Neural progenitor cell (in vitro differentiated cells): ENCODE measurements around the gene LGI1.

Source experiments
- CTCF ChIP-seq: fragments of 200-600 bp; sonication (generic); IDR thresholded peaks from 2 replicates; pipeline ENCODE4 v1.5.1; 2017; ENCODE audit warnings: antibody characterized with exemption, mild to moderate bottlenecking
- EZH2 ChIP-seq: fragments of 200-600 bp; sonication (generic); IDR thresholded peaks from 2 replicates; pipeline ENCODE4 v1.6.1; 2017; ENCODE audit warnings: antibody characterized with exemption, mild to moderate bottlenecking, moderate library complexity
- EZH2phosphoT487 ChIP-seq: fragments of 200-600 bp; sonication (generic); IDR thresholded peaks from 2 replicates; pipeline ENCODE4 v1.6.1; 2017; ENCODE audit warnings: antibody characterized with exemption

- no peak for TF ChIP-seq CTCF
- no peak for TF ChIP-seq EZH2
- TF ChIP-seq EZH2phosphoT487, result no peak
Measured at GRCh38 chr10:93767724-93768399, 10.1 kb downstream of the LGI1 start.
